Panc1 (cell line): ENCODE data around the gene IGSF21. TPM values are rescaled to one million over a fixed set of nuclear protein-coding genes. Genes with fewer than 3 reads are reported as not detected.

Experiments
- ATAC-seq: fragments of 200-7000 bp; cut with Tn5 transposase; 2 replicates; pipeline ENCODE4 v1.9.1; 2020; ENCODE audit warnings: mild to moderate bottlenecking, moderate library complexity
- BruUV-seq: library from RNA; stranded (reverse); fragments of 400-500 nt; replicated peaks from 2 replicates; lab custom pipeline; 2021; lab: Mats Ljungman, UMichigan
- CTCF ChIA-PET: fragments of 300-600 bp; sonication (Branson Sonifier 250); formaldehyde crosslinking; loops from one replicate; lab custom pipeline; 2022; ENCODE audit warnings: antibody characterized with exemption; lab: Charles Lee
- POLR2A ChIA-PET: fragments of 300-600 bp; sonication (Branson Sonifier 250); formaldehyde crosslinking; loops from one replicate; lab custom pipeline; 2022; ENCODE audit warnings: antibody characterized with exemption; lab: Charles Lee
- DNase-seq: peaks from one replicate; pipeline ENCODE4 v3.0.0-alpha.2; 2010; ENCODE audit warnings: low read depth, low spot score
- H3K27ac ChIP-seq: 2 replicates; pipeline ENCODE4 v1.5.1; 2011; ENCODE audit warnings: mild to moderate bottlenecking, low read length, inconsistent platforms
- H3K27me3 ChIP-seq: fragments of 200-500 bp; sonication (Bioruptor generic); 2 replicates; pipeline ENCODE4 v1.6.0; 2014; ENCODE audit warnings: low read length, inconsistent platforms; ENCODE audit not compliant: control insufficient read depth, insufficient read depth
- H3K36me3 ChIP-seq: fragments of 200-500 bp; sonication (Bioruptor generic); 2 replicates; pipeline ENCODE4 v1.5.1; 2014; ENCODE audit warnings: inconsistent platforms, mild to moderate bottlenecking, low read length, moderate library complexity; ENCODE audit not compliant: control insufficient read depth, insufficient read depth
- H3K4me1 ChIP-seq: 2 replicates; pipeline ENCODE4 v1.5.1; 2011; ENCODE audit warnings: inconsistent platforms, mild to moderate bottlenecking, low read length, moderate library complexity; ENCODE audit not compliant: control insufficient read depth, insufficient read depth
- H3K4me3 ChIP-seq, 2 experiments: 2 replicates each; pipeline ENCODE4 v1.5.1; 2011 to 2012; ENCODE audit warnings: low read depth in 2 of 2, low read length in 2 of 2, mild to moderate bottlenecking in 2 of 2, inconsistent platforms in 1 of 2, moderate library complexity in 1 of 2
- H3K9me3 ChIP-seq: fragments of 200-500 bp; sonication (Bioruptor generic); 2 replicates; pipeline ENCODE4 v1.5.1; 2014; ENCODE audit warnings: low read depth, mild to moderate bottlenecking, inconsistent platforms, low read length, moderate library complexity; ENCODE audit not compliant: control insufficient read depth, insufficient read depth
- POLR2AphosphoS5 ChIP-seq: IDR thresholded peaks from 2 replicates; pipeline ENCODE4 v1.6.1; 2012; ENCODE audit warnings: mild to moderate bottlenecking, low read depth, low read length, moderate library complexity
- SIN3A ChIP-seq: IDR thresholded peaks from 2 replicates; pipeline ENCODE4 v1.6.1; 2012; ENCODE audit warnings: low read depth, mild to moderate bottlenecking, low read length, moderate library complexity, borderline replicate concordance; ENCODE audit not compliant: insufficient read depth
- TCF7L2 ChIP-seq: IDR thresholded peaks from 2 replicates; pipeline ENCODE4 v1.6.1; 2011; ENCODE audit warnings: mild to moderate bottlenecking, low read depth, low read length, inconsistent platforms
- in situ Hi-C: cut with HindIII; loops from 2 replicates; pipeline ENCODE4 v1.10.0; 2016; ENCODE audit warnings: low sequenced_read_pairs, low pct_unique_long_range_greater_than_20kb
- intact Hi-C: fragments of 100-400 bp; cut with micrococcal nuclease; formaldehyde crosslinking; loops from one replicate; pipeline ENCODE4 v1.10.0; 2022; ENCODE audit not compliant: unreplicated experiment
- total RNA-seq: library from RNA; stranded (reverse); gene quantifications from one replicate; pipeline ENCODE4 v1.2.1, GENCODE V29; 2021; ENCODE audit not compliant: unreplicated experiment
- TF ChIP-seq, protein P1 (sequence below): fragments of 450-650 bp; IDR thresholded peaks from 2 replicates; pipeline ENCODE4 v1.5.1; 2017; ENCODE audit warnings: mild to moderate bottlenecking
- TF ChIP-seq, protein P2 (sequence below), 2 experiments: IDR thresholded peaks; 2 replicates each; pipeline ENCODE4 v1.6.1; 2011 to 2012; ENCODE audit warnings: low read depth in 2 of 2, control low read depth in 1 of 2, low read length in 1 of 2, mild to moderate bottlenecking in 1 of 2, moderate library complexity in 1 of 2; ENCODE audit not compliant: insufficient read depth in 1 of 2

IGSF21 gene
- total RNA-seq, 1 experiment from 2014 or later, result not detected

- ChIA-PET CTCF (no interaction called here), POLR2A (no interaction called here)
- ATAC-seq (no peak), DNase-seq (no peak)
- Histone ChIP-seq H3K4me3 (no peak overlapping the region), H3K4me1 (no peaks in the 10 kb centered on the region), H3K9me3 (no peaks in the 10 kb centered on the region), H3K27me3 (peaks cover 6% of the 10 kb centered on the region; the same call in 1 of the 2 replicates), H3K36me3 (no peaks in the 10 kb centered on the region), H3K27ac (no peak overlapping the region)
- TF ChIP-seq, protein P1, sequence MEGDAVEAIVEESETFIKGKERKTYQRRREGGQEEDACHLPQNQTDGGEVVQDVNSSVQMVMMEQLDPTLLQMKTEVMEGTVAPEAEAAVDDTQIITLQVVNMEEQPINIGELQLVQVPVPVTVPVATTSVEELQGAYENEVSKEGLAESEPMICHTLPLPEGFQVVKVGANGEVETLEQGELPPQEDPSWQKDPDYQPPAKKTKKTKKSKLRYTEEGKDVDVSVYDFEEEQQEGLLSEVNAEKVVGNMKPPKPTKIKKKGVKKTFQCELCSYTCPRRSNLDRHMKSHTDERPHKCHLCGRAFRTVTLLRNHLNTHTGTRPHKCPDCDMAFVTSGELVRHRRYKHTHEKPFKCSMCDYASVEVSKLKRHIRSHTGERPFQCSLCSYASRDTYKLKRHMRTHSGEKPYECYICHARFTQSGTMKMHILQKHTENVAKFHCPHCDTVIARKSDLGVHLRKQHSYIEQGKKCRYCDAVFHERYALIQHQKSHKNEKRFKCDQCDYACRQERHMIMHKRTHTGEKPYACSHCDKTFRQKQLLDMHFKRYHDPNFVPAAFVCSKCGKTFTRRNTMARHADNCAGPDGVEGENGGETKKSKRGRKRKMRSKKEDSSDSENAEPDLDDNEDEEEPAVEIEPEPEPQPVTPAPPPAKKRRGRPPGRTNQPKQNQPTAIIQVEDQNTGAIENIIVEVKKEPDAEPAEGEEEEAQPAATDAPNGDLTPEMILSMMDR, result no peak
- TF ChIP-seq SIN3A (no peak), POLR2AphosphoS5 (no peak), TCF7L2 (no peak)
- TF ChIP-seq, protein P2, sequence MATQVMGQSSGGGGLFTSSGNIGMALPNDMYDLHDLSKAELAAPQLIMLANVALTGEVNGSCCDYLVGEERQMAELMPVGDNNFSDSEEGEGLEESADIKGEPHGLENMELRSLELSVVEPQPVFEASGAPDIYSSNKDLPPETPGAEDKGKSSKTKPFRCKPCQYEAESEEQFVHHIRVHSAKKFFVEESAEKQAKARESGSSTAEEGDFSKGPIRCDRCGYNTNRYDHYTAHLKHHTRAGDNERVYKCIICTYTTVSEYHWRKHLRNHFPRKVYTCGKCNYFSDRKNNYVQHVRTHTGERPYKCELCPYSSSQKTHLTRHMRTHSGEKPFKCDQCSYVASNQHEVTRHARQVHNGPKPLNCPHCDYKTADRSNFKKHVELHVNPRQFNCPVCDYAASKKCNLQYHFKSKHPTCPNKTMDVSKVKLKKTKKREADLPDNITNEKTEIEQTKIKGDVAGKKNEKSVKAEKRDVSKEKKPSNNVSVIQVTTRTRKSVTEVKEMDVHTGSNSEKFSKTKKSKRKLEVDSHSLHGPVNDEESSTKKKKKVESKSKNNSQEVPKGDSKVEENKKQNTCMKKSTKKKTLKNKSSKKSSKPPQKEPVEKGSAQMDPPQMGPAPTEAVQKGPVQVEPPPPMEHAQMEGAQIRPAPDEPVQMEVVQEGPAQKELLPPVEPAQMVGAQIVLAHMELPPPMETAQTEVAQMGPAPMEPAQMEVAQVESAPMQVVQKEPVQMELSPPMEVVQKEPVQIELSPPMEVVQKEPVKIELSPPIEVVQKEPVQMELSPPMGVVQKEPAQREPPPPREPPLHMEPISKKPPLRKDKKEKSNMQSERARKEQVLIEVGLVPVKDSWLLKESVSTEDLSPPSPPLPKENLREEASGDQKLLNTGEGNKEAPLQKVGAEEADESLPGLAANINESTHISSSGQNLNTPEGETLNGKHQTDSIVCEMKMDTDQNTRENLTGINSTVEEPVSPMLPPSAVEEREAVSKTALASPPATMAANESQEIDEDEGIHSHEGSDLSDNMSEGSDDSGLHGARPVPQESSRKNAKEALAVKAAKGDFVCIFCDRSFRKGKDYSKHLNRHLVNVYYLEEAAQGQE (IDR thresholded peaks at IDR 0.05; ENCODE audit: insufficient read depth in 1 of 2, low read depth in 2 of 2, low read length in 1 of 2), result no peak
- in situ Hi-C loops, result no loop called here
- no TSS peak for BruUV-seq
- intact Hi-C loops, result no loop called here
These were observed 10.4 kb upstream of the IGSF21 start for GRCh38 chr1:18097206-18097605.

GRCh38 chr1:18099026-18099425 lies 8.6 kb upstream of the IGSF21 start:
- ATAC-seq, result no peak
- CTCF ChIA-PET, result interaction anchor here (0.6 kb wide), 1 partner anchor 622 kb away, joined by 5 read pairs; no protein-coding TSS in a partner anchor

GRCh38 chr1:18100060-18100459 lies 7.5 kb upstream of the IGSF21 start:
- Histone ChIP-seq H3K27me3 (peaks cover 9% of the 10 kb centered on the region; the same call in 1 of the 2 replicates), H3K9me3 (no peaks in the 10 kb centered on the region), H3K4me1 (no peaks in the 10 kb centered on the region), H3K4me3 (no peak overlapping the region), H3K27ac (no peak overlapping the region), H3K36me3 (no peaks in the 10 kb centered on the region)
- ChIA-PET CTCF (interaction anchor here (1.0 to 1.1 kb wide), 2 partner anchors 135 to 177 kb away, joined by 3 to 5 read pairs; no protein-coding TSS in a partner anchor), POLR2A (no interaction called here)
- DNase-seq (no peak), ATAC-seq (no peak)
- in situ Hi-C loops (no loop called here), intact Hi-C loops (loop anchor here (2.0 to 10.0 kb wide), 2 partner anchors 115 to 177 kb away; no protein-coding TSS in a partner anchor)
- BruUV-seq, result no TSS peak
- TF ChIP-seq, protein P1, result no peak
- TF ChIP-seq SIN3A, result no peak
- TF ChIP-seq POLR2AphosphoS5, result no peak

More at GRCh38 chr1:18099026-18099425, 8.6 kb upstream of the IGSF21 start:
- BruUV-seq, result no TSS peak
- TF ChIP-seq TCF7L2 (no peak), SIN3A (no peak)
- H3K9me3 ChIP-seq, result no peaks in the 10 kb centered on the region
- H3K4me1 ChIP-seq, result no peaks in the 10 kb centered on the region
- no peak for DNase-seq
- H3K27me3 ChIP-seq, result peaks cover 9% of the 10 kb centered on the region; the same call in 1 of the 2 replicates
- intact Hi-C loops (no loop called here), in situ Hi-C loops (no loop called here)
- no peak overlapping the region for H3K27ac ChIP-seq
- H3K4me3 ChIP-seq, result no peak overlapping the region
- no peaks in the 10 kb centered on the region for H3K36me3 ChIP-seq
- POLR2A ChIA-PET, result interaction anchor here (1.1 kb wide), 1 partner anchor 545 kb away, joined by 6 read pairs; no protein-coding TSS in a partner anchor
